HG03280 (cell line): ENCODE data around the gene IKZF3.
"Not testable (repeated sequence)": the region's sequence is repeated elsewhere in the genome, so short reads cannot be mapped to it uniquely, and the experiment has no call there.

Experiments used
- ATAC-seq: cut with Tn5 transposase; IDR thresholded peaks from one replicate; pipeline ENCODE4 v1.9.1; 2021; ENCODE audit warnings: mild to moderate bottlenecking, moderate library complexity; ENCODE audit not compliant: unreplicated experiment

Gene IKZF3

GRCh38 chr17:39861235-39861634 is 2.9 kb downstream of the IKZF3 start:
- ATAC-seq, result no peak

DNA sequence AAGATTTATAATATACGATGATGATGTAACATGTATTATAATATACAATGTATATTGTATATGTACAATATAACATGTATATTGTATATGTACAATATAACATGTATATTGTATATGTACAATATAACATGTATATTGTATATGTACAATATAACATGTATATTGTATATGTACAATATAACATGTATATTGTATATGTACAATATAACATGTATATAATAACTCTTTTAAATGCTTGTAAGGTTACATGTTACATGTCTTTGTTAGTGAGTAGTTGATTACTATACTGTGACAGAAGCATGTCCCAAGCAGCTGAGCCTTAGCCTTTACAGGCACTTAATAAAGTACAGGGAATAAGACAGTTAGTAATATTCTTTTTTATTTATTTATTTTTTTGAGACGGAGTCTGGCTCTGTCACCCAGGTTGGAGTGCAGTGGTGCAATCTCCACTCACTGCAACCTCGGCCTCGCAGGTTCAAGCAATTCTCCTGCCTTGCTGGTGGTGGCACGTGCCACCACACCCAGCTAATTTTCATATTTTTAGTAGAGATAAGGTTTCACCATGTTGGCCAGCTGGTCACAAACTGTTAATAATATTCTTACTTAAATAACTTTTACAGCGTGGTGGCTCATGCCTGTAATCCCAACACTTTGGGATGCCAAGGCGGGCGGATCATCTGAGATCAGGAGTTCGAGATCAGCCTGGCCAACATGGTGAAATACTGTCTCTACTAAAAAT is 8.0 kb downstream of the IKZF3 start:
- not testable (repeated sequence) for ATAC-seq

DNA sequence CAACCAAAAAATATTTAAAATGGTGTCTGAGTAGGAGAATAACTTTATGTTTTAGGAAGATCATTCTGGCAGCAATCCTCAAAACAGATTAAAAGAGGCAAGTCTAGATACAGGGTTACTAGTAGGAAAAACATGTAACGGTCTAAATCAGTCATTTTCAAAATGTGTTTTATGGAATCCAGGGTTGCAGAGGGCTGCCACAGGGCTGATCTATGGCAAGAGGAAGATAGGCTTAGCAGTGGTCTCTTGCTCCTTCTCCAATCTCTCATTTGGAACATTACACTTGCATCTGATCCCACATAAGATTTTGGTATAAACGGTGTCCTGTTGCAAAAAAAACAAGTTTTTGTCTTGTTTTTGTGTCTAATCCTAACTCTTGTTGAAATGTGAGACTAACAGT is 9.2 kb downstream of the IKZF3 start:
- ATAC-seq, result no peak

- ATAC-seq, result no peak
Observed at GRCh38 chr17:39852239-39852638, 11.9 kb downstream of the IKZF3 start.

DNA sequence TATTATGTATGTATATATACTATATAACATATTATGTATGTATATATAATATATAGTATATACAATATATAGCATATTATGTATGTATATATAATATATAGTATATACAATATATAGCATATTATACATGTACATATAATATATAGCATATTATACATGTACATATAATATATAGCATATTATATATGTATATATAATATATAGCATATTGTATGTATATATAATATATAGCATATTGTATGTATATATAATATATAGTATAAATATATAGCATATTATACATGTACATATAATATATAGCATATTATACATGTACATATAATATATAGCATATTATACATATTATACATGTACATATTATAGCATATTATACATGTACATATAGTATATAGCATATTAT is 13.9 kb downstream of the IKZF3 start:
- not testable (repeated sequence) for ATAC-seq

- no peak for ATAC-seq
Observed at GRCh38 chr17:39848600-39848999, 15.5 kb downstream of the IKZF3 start.

DNA sequence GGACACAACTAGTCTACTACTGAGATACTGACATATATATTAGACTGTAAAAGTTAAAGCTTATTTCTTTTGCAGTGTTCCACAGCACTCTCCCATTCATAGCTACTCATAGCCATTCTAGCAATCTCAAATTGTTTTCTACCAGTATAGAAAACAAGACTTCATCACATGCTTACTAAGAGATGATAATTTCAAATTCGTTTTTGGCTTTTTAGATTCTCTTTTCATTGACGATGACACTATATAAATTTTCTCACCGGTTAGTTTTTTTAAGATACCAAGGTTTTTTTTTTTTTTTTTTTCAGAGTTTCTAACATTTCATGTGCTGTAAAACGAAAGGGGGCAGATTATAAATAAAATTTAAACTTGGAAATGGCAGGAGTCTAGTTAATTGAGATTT is 17.9 kb downstream of the IKZF3 start:
- ATAC-seq, result no peak

DNA sequence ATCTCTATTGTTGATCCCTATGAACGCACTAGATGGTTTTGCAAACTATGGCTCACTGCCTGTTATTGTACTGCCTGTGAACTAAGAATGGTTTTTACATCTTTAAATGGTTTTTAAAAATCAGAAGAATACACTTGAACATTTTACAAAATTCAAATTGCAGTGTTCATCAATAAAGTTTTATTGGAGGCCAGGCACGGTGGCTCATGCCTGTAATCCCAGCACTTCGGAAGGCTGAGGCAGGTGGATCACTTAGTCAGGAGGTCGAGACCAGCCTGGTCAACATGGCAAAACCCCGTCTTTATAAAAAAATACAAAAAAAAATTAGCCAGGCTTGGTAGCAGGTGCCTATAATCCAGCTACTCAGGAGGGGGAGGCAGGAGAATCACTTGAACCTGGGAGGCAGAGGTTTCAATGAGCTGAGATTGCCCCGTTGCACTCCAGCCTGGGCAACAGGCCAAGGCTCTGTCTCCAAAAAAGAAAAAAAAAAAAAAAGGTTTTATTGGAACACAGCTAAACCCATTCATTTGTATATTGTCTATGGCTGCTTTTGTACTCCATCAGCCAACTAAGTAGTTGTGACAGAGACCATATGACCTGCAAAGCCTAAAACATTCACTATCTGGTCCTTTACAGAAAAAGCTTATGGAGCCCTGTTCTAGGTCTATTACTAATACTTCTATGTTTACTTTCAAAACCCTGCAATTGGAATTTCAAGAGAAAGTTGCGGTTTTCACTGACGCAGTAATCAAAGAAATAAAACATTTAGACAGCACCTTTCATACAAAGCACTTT is 18.9 kb downstream of the IKZF3 start:
- ATAC-seq, result no peak

GRCh38 chr17:39841134-39841683 is 22.9 kb downstream of the IKZF3 start:
- ATAC-seq, result no peak

DNA sequence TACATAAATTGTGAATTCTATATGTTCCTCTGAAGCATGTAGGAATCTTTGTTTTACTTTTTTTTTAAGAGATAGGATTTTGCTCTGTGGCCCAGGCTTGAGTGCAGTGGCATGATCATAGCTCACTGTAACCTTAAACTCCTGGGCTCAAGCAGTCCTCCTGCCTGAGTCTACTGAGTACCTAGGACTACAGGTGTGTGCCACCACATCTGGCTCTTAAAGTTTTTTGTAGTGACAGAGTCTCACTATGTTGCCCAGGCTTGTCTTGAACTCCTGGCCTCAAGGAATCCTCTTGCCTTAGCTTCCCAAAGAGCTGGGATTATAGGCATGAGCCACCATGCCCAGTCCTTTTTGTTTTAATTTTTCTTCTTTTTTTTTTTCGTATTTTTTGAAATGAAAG is 25.3 kb downstream of the IKZF3 start:
- no peak for ATAC-seq

DNA sequence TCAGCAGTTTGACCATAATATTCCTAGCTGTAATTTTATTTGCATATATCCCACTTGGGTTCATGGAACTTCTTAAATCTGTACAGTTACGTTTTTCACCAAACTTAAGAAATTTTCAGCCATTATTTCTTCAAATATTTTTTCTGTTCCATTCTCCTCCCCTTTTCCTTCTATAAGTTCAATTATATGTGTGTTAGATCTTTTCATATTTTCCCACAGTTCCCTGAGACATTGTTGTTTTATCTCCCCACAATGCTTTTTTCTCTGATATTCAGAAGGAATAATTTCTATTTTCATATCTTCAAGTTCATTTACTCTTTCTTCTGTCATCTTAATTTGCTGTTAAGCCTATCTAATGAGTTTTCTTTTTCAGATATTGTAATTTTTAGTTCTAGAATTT is 26.1 kb downstream of the IKZF3 start:
- ATAC-seq, result no peak

DNA sequence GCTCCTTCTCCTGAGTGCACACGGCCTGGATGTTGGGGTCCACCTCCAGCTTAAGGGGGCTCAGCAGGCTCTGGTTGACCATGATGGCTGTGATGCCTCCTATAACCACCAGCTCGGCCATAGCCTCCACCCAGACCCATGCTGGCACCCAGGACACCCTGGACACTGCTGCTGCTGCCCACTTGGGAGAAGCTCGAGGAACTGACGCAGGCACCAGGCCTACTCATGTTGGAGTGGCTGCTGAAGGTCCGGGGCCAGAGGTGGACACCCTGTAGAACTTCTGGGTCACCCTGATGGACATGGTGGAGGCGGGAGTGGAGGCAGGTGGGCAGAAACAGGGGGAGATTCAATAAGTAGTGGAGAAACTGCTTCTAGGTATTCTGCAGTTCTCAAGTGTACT is 28.0 kb downstream of the IKZF3 start:
- ATAC-seq, result no peak

GRCh38 chr17:39835038-39835786 is 28.9 kb downstream of the IKZF3 start:
- ATAC-seq, result no peak

DNA sequence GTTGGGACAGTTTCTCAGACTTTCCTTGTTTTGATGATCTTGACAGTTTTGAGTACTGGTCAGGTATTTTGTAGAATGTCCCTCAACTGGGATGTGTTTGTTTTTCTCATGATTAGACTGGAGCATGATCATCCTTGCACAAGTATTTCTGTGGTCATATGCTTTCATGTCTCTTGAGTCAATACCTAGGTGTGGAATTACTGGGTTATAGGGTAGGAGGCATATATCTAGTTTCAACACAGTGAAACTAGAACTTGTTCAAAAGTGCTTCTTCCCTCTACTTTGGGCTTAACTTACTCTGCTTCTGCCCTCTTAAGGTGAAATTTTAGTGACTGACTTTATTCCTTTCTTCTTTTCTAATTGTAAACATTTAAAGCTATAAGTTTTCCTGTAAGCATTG is 30.1 kb downstream of the IKZF3 start:
- no peak for ATAC-seq

DNA sequence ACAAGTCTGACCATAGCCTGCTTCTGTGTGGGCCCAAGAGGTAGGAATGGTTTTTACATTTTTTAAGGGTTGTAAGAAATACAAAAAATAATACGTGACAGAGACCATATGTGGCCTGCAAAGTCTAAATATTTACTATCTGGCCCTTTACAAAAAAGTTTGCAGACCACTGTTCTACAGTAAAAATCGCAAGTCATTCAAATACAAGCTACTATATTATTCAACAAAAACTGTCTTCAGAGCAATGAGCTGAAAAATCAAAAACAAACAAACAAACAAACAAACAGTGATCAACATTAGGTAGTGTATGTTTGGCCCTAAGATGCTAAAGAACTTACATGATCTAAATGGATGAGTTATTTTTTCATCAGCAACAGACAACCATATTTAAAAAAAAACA is 32.5 kb downstream of the IKZF3 start:
- ATAC-seq, result no peak

DNA sequence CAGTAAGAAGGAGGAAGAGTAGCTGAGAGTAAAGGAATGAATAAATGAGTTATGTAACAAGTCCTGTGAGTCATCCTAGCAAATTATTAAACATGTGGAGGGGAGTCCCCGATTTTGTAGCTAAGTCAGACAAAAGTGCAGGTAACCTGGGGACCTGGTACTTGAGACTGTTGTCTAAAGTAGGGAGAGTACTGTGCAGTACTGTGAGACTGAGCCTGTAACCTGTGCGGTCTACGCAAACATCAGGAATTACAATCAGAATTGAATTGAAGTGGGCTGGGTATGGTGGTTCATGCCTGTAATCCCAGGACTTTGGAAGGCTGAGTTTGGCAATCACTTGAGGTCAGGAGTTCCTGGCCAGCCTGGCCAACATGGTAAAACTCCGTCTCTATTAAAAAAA is 35.7 kb downstream of the IKZF3 start:
- no peak for ATAC-seq

GRCh38 chr17:39826334-39826733 is 37.8 kb downstream of the IKZF3 start:
- ATAC-seq, result no peak

DNA sequence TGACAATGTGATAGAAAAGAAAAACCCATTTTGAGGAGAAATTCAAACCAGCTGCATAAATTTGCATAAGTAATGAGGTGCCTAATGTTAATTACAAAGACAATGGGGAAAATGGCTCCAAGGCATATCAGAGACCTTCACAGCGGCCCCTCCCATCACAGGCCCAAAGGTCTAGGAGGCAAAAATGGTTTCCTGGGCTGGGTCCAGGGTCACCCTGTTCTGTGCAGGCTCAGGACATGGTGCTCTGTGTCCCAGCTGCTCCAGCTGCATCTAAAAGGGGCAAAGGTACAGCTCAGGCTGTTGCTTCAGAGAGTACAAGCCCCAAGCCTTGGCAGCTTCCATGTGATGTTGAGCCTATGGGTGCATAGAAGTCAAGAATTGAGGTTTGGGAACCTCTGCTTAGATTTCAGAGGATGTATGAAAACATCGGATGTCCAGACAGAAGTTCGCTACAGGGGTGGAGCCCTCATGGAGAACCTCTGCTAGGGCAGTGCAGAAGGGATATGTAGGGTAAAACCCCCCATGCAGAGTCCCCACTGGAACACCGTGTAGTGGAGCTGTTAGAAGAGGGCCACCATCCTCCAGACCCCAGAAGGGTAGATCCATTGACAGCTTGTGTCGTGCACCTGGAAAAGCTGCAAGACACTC is 40.6 kb downstream of the IKZF3 start:
- ATAC-seq, result no peak

DNA sequence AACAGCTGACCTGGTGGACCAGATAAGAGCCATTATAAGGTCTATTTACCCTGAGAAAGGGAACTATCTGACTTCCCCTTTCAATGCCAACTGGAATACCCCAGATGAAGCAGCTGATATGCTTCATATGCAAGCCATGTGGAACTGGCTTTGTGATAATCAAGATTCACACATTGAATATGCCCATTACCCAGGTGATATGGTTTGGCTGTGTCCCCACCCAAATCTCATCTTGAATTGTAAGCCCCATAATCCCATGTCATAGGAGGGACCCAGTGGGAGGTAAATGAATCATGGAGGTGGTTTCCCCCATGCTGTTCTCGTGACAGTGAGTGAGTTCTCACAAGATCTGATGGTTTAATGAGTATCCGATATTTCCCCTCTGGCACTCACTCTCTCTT is 42.1 kb downstream of the IKZF3 start:
- no peak for ATAC-seq

DNA sequence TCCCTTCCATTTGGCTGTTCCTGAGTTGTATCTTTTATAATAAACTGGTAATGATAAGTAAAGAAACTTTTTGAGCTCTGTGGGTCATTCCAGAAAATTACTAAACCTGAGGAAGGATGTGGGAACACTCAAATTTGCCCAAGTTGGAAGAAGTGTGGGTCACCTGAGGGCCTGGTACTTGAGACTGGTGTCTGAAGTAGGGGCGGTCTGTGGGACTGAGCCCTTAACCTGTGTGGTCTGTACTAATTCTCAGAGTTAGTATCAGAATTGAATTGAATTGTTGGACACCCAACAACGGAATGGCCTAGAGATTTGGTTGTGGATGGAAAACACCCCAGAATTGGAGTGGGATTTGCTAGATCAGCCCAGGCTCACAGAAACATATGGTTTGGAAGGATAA is 43.1 kb downstream of the IKZF3 start:
- no peak for ATAC-seq

GRCh38 chr17:39820541-39820940 is 43.6 kb downstream of the IKZF3 start:
- no peak for ATAC-seq
